ENCODE measurements around the gene RCE1. TPM values are rescaled to one million over a fixed set of nuclear protein-coding genes. Genes with fewer than 3 reads are reported as not detected.

RCE1 gene
- total and polyA plus RNA-seq, 2 donors (not counting 3 experiments of a cell fraction or from before 2014, with no cell fraction given), result 26.9 to 47.4 TPM

DNA sequence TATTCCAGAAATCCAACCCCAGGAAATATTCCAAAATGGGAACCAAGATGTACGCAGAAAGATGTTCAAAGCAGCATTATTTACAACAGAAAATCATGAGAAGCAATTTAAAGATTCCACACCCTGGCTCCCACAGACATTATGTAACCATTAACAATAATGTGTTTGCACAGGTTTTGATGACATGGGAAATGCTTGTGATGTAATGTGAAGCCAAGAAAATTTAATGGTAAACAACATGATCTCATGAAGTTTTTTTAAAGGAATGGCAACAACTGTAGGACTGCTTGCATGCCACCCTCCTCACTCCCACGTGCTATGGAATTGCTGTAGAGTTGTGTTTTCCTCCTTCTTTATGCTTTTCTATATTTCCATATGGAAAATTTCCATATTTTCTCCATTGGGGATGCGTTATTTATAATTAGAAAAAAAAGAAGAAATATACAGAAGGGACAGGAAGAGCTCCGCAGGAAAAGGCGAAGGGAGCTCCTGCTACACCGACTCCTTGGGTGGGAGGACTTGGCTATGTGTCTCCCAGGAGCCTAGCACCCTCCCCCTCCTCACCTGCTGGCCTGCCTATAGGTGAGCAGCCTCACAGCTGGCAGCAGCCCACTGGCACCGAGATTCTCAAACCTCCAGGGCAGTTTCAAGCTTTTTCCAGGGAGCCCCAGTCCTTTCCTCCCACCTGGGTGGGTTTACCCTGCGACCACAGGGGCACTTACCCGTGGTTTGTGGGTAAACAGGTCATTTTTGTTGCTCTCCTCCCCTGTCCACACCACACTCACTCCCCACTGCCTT lies 34.5 kb downstream of the RCE1 start:
- Histone ChIP-seq H3K4me1 (ENCODE audit: control insufficient read depth, extremely low read depth, insufficient read depth, low read length) (peaks cover 5% of the 10 kb centered on the region), H3K79me2 (ENCODE audit: control insufficient read depth, insufficient read depth, low read length) (no peaks in the 10 kb centered on the region), H3K9me3 (replicated peaks; ENCODE audit: control insufficient read depth, insufficient read depth, low read length) (no peaks in the 10 kb centered on the region), H3K4me3 (replicated peaks in 1 of 3; ENCODE audit: insufficient read depth in 1 of 3, low read depth in 1 of 3, low read length in 3 of 3) (no peak overlapping the region), H4K20me1 (replicated peaks; ENCODE audit: control insufficient read depth, extremely low read depth, insufficient read depth, low read length) (no peaks in the 10 kb centered on the region), H3K9me1 (replicated peaks; ENCODE audit: control insufficient read depth, extremely low read depth, insufficient read depth, low read length) (no peaks in the 10 kb centered on the region), H3K27me3 (ENCODE audit: control insufficient read depth in 2 of 2, insufficient read depth in 2 of 2, low read length in 2 of 2) (no peaks in the 10 kb centered on the region), H2AFZ (ENCODE audit: low read depth, low read length) (no peak overlapping the region), H3K9ac (replicated peaks; ENCODE audit: extremely low read depth, insufficient read depth, low read length) (no peak overlapping the region), H3K4me2 (ENCODE audit: insufficient read depth, low read length) (no peak overlapping the region), H3K27ac (ENCODE audit: insufficient read depth, low read depth, low read length) (no peak overlapping the region), H3K36me3 (ENCODE audit: control insufficient read depth in 2 of 2, extremely low read depth in 1 of 2, insufficient read depth in 2 of 2, low read length in 2 of 2) (no peaks in the 10 kb centered on the region)
- POLR2A ChIA-PET, result no interaction called here
- CTCF ChIA-PET, result no interaction called here
- FAIRE-seq, result no peak
- intact Hi-C loops (cut with micrococcal nuclease) (no loop called here), dilution Hi-C loops (cut with MboI; ENCODE audit: extremely low pct_ligation_motif_present, low sequenced_read_pairs) (no loop called here)
- DNase-seq (ENCODE audit: low read depth, low spot score), result no peak
- TF ChIP-seq EZH2 (IDR thresholded peaks at IDR 0.05; ENCODE audit: borderline replicate concordance, low read depth, low read length, severe bottlenecking) (no peak), MYC (IDR thresholded peaks at IDR 0.05; ENCODE audit: low read depth, low read length) (no peak), POLR2AphosphoS5 (IDR thresholded peaks at IDR 0.05; ENCODE audit: insufficient read depth, low read depth, low read length) (no peak), POLR2A (IDR thresholded peaks at IDR 0.05; ENCODE audit: low read depth, low read length) (no peak), GATA2 (IDR thresholded peaks at IDR 0.05; ENCODE audit: insufficient read depth, insufficient read length, low read depth, low read length) (no peak), JUN (IDR thresholded peaks at IDR 0.05; ENCODE audit: borderline replicate concordance, insufficient read depth, insufficient read length, low read depth) (no peak), FOS (IDR thresholded peaks at IDR 0.05; ENCODE audit: borderline replicate concordance, insufficient read depth, low read length) (no peak), MAX (IDR thresholded peaks at IDR 0.05; ENCODE audit: insufficient read depth, insufficient read length) (no peak)
- TF ChIP-seq, protein P1, sequence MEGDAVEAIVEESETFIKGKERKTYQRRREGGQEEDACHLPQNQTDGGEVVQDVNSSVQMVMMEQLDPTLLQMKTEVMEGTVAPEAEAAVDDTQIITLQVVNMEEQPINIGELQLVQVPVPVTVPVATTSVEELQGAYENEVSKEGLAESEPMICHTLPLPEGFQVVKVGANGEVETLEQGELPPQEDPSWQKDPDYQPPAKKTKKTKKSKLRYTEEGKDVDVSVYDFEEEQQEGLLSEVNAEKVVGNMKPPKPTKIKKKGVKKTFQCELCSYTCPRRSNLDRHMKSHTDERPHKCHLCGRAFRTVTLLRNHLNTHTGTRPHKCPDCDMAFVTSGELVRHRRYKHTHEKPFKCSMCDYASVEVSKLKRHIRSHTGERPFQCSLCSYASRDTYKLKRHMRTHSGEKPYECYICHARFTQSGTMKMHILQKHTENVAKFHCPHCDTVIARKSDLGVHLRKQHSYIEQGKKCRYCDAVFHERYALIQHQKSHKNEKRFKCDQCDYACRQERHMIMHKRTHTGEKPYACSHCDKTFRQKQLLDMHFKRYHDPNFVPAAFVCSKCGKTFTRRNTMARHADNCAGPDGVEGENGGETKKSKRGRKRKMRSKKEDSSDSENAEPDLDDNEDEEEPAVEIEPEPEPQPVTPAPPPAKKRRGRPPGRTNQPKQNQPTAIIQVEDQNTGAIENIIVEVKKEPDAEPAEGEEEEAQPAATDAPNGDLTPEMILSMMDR (IDR thresholded peaks at IDR 0.05; ENCODE audit: extremely low read depth in 1 of 2, insufficient read depth in 1 of 2, low read depth in 1 of 2, low read length in 2 of 2), result no peak
- BruUV-seq (replicated peaks), result no TSS peak

All from endothelial cell of umbilical vein (primary cell).